Ishikawa (cell line): ENCODE data around the gene FBXO31.

ENCODE experiments used
- CEBPB ChIP-seq: IDR thresholded peaks from 2 replicates; pipeline ENCODE4 v1.6.1; 2012
- CREB1 ChIP-seq: IDR thresholded peaks from 2 replicates; pipeline ENCODE4 v1.6.1; 2012; ENCODE audit warnings: low read depth
- EGR1 ChIP-seq: IDR thresholded peaks from 2 replicates; pipeline ENCODE4 v1.6.1; 2012
- EP300 ChIP-seq: IDR thresholded peaks from 2 replicates; pipeline ENCODE4 v1.6.1; 2012; ENCODE audit warnings: borderline replicate concordance
- FOXM1 ChIP-seq: IDR thresholded peaks from 2 replicates; pipeline ENCODE4 v1.6.1; 2012; ENCODE audit warnings: low read depth, borderline replicate concordance
- MAX ChIP-seq: IDR thresholded peaks from 2 replicates; pipeline ENCODE4 v1.6.1; 2012
- NFIC ChIP-seq: IDR thresholded peaks from 2 replicates; pipeline ENCODE4 v1.6.1; 2012
- RAD21 ChIP-seq: IDR thresholded peaks from 2 replicates; pipeline ENCODE4 v1.6.1; 2012; ENCODE audit warnings: low read depth
- REST ChIP-seq: IDR thresholded peaks from 2 replicates; pipeline ENCODE4 v1.6.1; 2012; ENCODE audit warnings: low read depth, mild to moderate bottlenecking
- TAF1 ChIP-seq: IDR thresholded peaks from 2 replicates; pipeline ENCODE4 v1.6.1; 2012; ENCODE audit warnings: low read depth, mild to moderate bottlenecking
- TCF12 ChIP-seq: IDR thresholded peaks from 2 replicates; pipeline ENCODE4 v1.6.1; 2012; ENCODE audit warnings: low read depth
- TEAD4 ChIP-seq: IDR thresholded peaks from 2 replicates; pipeline ENCODE4 v1.6.1; 2012
- USF1 ChIP-seq: IDR thresholded peaks from 2 replicates; pipeline ENCODE4 v1.6.1; 2012
- YY1 ChIP-seq: IDR thresholded peaks from 2 replicates; pipeline ENCODE4 v1.6.1; 2012; ENCODE audit warnings: low read depth
- ZBTB7A ChIP-seq: IDR thresholded peaks from 2 replicates; pipeline ENCODE4 v1.6.1; 2012; ENCODE audit warnings: low read depth

Gene FBXO31

GRCh38 chr16:87347932-87348615 is 35.5 kb downstream of the FBXO31 start:
- TF ChIP-seq ZBTB7A = no peak
- no peak for TF ChIP-seq CREB1
- no peak for TF ChIP-seq EGR1
- no peak for TF ChIP-seq TAF1
- TF ChIP-seq FOXM1 = no peak
- TF ChIP-seq YY1 = no peak
- no peak for TF ChIP-seq TCF12
- TF ChIP-seq NFIC = no peak
- TF ChIP-seq REST = no peak
- no peak for TF ChIP-seq USF1
- TF ChIP-seq MAX = no peak
- no peak for TF ChIP-seq EP300
- no peak for TF ChIP-seq RAD21
- no peak for TF ChIP-seq TEAD4
- TF ChIP-seq CEBPB = no peak

- TF ChIP-seq CEBPB (no peak), TEAD4 (no peak), RAD21 (no peak), EGR1 (no peak), EP300 (no peak), CREB1 (no peak), YY1 (no peak), TCF12 (no peak), NFIC (no peak), ZBTB7A (no peak), TAF1 (no peak), MAX (no peak), FOXM1 (no peak), USF1 (no peak)
Observed at GRCh38 chr16:87346517-87347060, 37.0 kb downstream of the FBXO31 start.

- TF ChIP-seq EGR1 (no peak), FOXM1 (no peak), ZBTB7A (no peak), CREB1 (no peak), REST (no peak), NFIC (no peak), YY1 (no peak), TAF1 (no peak), RAD21 (no peak), TCF12 (no peak), TEAD4 (no peak), USF1 (no peak), EP300 (no peak), MAX (no peak), CEBPB (no peak)
Observed at GRCh38 chr16:87345726-87346424, 37.7 kb downstream of the FBXO31 start.

GRCh38 chr16:87344931-87345631 is 38.5 kb downstream of the FBXO31 start:
- TF ChIP-seq MAX (peak; percentile 49; the same call in 1 of the 2 replicates), TEAD4 (no peak)
